Neural progenitor cell (in vitro differentiated cells): Measurements from ENCODE around the gene PUM1. TPM values are rescaled to one million over a fixed set of nuclear protein-coding genes. Genes with fewer than 3 reads are reported as not detected.

Source experiments
- DNase-seq: peaks from one replicate; pipeline ENCODE4 v3.0.0-alpha.2; 2016; ENCODE audit warnings: low spot score
- H2AFZ ChIP-seq: fragments of 200-600 bp; sonication (generic); replicated peaks from 2 replicates; pipeline ENCODE4 v1.6.1; 2016; ENCODE audit warnings: antibody characterized with exemption
- H3F3A ChIP-seq: fragments of 200-600 bp; sonication (generic); 2 replicates; pipeline ENCODE4 v1.6.1; 2016; ENCODE audit warnings: antibody characterized with exemption, low read depth
- H3K27ac ChIP-seq: fragments of 200-600 bp; sonication (generic); 2 replicates; pipeline ENCODE4 v1.5.1; 2016; ENCODE audit warnings: mild to moderate bottlenecking
- H3K27me3 ChIP-seq: fragments of 200-600 bp; sonication (generic); 2 replicates; pipeline ENCODE4 v1.6.1; 2016; ENCODE audit warnings: mild to moderate bottlenecking, moderate library complexity
- H3K36me3 ChIP-seq: fragments of 200-600 bp; sonication (generic); 2 replicates; pipeline ENCODE4 v1.5.1; 2016
- H3K4me1 ChIP-seq: fragments of 200-600 bp; sonication (generic); 2 replicates; pipeline ENCODE4 v1.6.1; 2016; ENCODE audit warnings: mixed run types
- H3K4me2 ChIP-seq: fragments of 200-600 bp; sonication (generic); 2 replicates; pipeline ENCODE4 v1.6.1; 2016
- H3K4me3 ChIP-seq: fragments of 200-600 bp; sonication (generic); 2 replicates; pipeline ENCODE4 v1.5.1; 2016
- H3K79me2 ChIP-seq: fragments of 200-600 bp; sonication (generic); 2 replicates; pipeline ENCODE4 v1.6.1; 2016; ENCODE audit warnings: low read depth
- H3K9ac ChIP-seq: fragments of 200-600 bp; sonication (generic); 2 replicates; pipeline ENCODE4 v1.6.1; 2016
- H3K9me3 ChIP-seq: fragments of 200-600 bp; sonication (generic); 2 replicates; pipeline ENCODE4 v1.5.1; 2016; ENCODE audit warnings: low read depth
- H4K20me1 ChIP-seq: fragments of 200-600 bp; sonication (generic); 2 replicates; pipeline ENCODE4 v1.6.1; 2016; ENCODE audit warnings: low read depth
- H3K27ac Mint-ChIP-seq: 3 replicates; pipeline ENCODE4 v1.8.0; 2021; ENCODE audit warnings: mixed read lengths
- H3K27me3 Mint-ChIP-seq: 2 replicates; pipeline ENCODE4 v1.8.0; 2022; ENCODE audit warnings: low read depth, mild to moderate bottlenecking, inconsistent platforms, moderate library complexity, mixed read lengths; ENCODE audit not compliant: insufficient read depth
- H3K36me3 Mint-ChIP-seq: 3 replicates; pipeline ENCODE4 v1.8.0; 2021; ENCODE audit warnings: mixed read lengths
- H3K4me1 Mint-ChIP-seq: 3 replicates; pipeline ENCODE4 v1.8.0; 2021; ENCODE audit warnings: mixed read lengths
- H3K4me3 Mint-ChIP-seq: 3 replicates; pipeline ENCODE4 v1.8.0; 2021; ENCODE audit warnings: mild to moderate bottlenecking, moderate library complexity, mixed read lengths
- H3K9me3 Mint-ChIP-seq: 3 replicates; pipeline ENCODE4 v1.8.0; 2020; ENCODE audit warnings: mixed read lengths
- EZH2 ChIP-seq: fragments of 200-600 bp; sonication (generic); IDR thresholded peaks from 2 replicates; pipeline ENCODE4 v1.6.1; 2017; ENCODE audit warnings: antibody characterized with exemption, mild to moderate bottlenecking, moderate library complexity
- EZH2phosphoT487 ChIP-seq: fragments of 200-600 bp; sonication (generic); IDR thresholded peaks from 2 replicates; pipeline ENCODE4 v1.6.1; 2017; ENCODE audit warnings: antibody characterized with exemption
- total RNA-seq: library from RNA; depleted of rRNA; stranded (reverse); fragments of >200 nt; gene quantifications from 2 replicates; pipeline ENCODE4 v1.2.3, GENCODE V29; 2015; ENCODE audit warnings: low replicate concordance
- TF ChIP-seq, protein P1 (sequence below): fragments of 200-600 bp; sonication (generic); IDR thresholded peaks from 2 replicates; pipeline ENCODE4 v1.5.1; 2017; ENCODE audit warnings: antibody characterized with exemption, mild to moderate bottlenecking

Gene PUM1
- total RNA-seq, 1 donor from 2014 or later = 130 TPM

DNA sequence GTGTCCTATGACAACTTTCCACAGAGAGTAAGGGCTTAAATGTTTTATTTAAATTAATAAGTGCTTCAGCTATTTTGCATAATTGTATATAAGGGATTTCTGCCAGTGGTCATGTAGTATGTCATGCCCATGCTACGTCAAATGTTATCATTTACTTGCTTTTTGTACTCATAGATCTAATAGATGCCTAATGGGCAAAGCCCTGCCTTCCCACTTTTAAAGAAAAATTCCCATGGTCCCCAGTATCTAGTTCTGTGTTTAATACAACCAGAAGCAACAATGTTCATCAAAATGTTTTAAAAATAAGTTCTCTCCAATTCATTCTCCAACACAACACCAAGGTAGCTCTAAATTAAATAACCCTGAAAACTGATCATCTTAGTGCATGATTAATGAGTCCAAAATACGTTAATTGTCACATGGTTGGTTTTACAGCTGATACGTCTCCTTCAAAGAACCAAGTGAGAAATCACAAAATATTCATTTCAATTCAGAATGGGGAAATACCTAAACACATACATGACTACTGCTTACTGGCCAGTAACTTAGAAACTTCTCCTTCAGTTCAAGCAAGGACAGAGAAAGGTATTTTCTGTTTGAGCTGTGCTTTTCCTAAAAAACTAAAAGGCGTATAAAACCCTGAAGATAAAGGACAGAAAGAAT is 107.8 kb downstream of the PUM1 start:
- Histone ChIP-seq H3K4me1 (no peaks in the 10 kb centered on the region), H3K27ac (no peak overlapping the region), H3F3A (peaks cover 11% of the 10 kb centered on the region), H3K9me3 (no peaks in the 10 kb centered on the region), H3K27me3 (no peaks in the 10 kb centered on the region), H3K9ac (no peak overlapping the region), H3K4me2 (no peak overlapping the region), H3K79me2 (peaks cover 98% of the 10 kb centered on the region), H4K20me1 (peaks cover 85% of the 10 kb centered on the region), H2AFZ (no peak overlapping the region), H3K4me3 (no peak overlapping the region), H3K36me3 (peaks cover 30% of the 10 kb centered on the region)
- Mint-ChIP-seq H3K36me3 (peaks cover 52% of the 10 kb centered on the region), H3K9me3 (no peaks in the 10 kb centered on the region), H3K27ac (no peak overlapping the region), H3K4me3 (no peak overlapping the region), H3K27me3 (peaks cover 2% of the 10 kb centered on the region), H3K4me1 (no peaks in the 10 kb centered on the region)
- DNase-seq = no peak
- TF ChIP-seq, protein P1, sequence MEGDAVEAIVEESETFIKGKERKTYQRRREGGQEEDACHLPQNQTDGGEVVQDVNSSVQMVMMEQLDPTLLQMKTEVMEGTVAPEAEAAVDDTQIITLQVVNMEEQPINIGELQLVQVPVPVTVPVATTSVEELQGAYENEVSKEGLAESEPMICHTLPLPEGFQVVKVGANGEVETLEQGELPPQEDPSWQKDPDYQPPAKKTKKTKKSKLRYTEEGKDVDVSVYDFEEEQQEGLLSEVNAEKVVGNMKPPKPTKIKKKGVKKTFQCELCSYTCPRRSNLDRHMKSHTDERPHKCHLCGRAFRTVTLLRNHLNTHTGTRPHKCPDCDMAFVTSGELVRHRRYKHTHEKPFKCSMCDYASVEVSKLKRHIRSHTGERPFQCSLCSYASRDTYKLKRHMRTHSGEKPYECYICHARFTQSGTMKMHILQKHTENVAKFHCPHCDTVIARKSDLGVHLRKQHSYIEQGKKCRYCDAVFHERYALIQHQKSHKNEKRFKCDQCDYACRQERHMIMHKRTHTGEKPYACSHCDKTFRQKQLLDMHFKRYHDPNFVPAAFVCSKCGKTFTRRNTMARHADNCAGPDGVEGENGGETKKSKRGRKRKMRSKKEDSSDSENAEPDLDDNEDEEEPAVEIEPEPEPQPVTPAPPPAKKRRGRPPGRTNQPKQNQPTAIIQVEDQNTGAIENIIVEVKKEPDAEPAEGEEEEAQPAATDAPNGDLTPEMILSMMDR = no peak

DNA sequence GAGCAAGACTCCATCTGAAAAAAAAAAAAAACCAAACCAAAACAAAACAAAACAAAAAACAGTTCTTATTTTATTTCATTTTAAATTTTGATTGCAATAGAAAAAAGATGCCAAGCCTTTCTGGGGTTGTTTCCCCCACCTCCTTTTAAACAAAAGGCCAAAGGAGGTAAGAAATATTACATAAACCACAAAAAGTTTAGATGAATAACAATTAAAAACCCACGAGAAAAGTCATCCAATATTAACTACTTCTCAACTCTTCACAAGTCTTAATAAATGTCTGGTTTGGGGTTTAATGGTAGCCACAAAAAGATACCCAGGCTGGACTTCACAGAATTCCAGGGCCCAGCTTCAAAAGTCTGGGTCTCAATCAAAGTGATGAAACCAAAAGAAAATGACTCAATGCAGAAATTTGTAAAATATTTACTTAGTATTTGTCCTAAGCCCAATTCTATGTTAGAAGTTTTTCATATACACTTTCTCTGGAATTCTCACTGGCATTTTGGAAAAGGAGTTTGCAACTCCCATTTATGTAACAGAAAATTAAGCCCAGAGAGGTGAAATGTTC is 110.0 kb downstream of the PUM1 start:
- H3K27me3 ChIP-seq = no peaks in the 10 kb centered on the region
- no peak overlapping the region for H3K4me3 ChIP-seq
- H3K9ac ChIP-seq = no peak overlapping the region
- no peak overlapping the region for H2AFZ ChIP-seq
- H3K79me2 ChIP-seq = peaks cover 96% of the 10 kb centered on the region
- peaks cover 35% of the 10 kb centered on the region for H3K36me3 ChIP-seq
- TF ChIP-seq EZH2phosphoT487 = no peak
- no peak for TF ChIP-seq EZH2
- TF ChIP-seq, protein P1 = no peak
- no peaks in the 10 kb centered on the region for H3K4me1 ChIP-seq
- H4K20me1 ChIP-seq = peaks cover 92% of the 10 kb centered on the region
- H3K9me3 ChIP-seq = no peaks in the 10 kb centered on the region
- H3K4me2 ChIP-seq = no peak overlapping the region
- Mint-ChIP-seq H3K36me3 (peaks cover 53% of the 10 kb centered on the region), H3K9me3 (no peaks in the 10 kb centered on the region), H3K27ac (no peak overlapping the region), H3K27me3 (peaks cover 2% of the 10 kb centered on the region), H3K4me3 (no peak overlapping the region), H3K4me1 (peaks cover 5% of the 10 kb centered on the region)
- no peak overlapping the region for H3K27ac ChIP-seq
- DNase-seq = no peak
- H3F3A ChIP-seq = peaks cover 13% of the 10 kb centered on the region

DNA sequence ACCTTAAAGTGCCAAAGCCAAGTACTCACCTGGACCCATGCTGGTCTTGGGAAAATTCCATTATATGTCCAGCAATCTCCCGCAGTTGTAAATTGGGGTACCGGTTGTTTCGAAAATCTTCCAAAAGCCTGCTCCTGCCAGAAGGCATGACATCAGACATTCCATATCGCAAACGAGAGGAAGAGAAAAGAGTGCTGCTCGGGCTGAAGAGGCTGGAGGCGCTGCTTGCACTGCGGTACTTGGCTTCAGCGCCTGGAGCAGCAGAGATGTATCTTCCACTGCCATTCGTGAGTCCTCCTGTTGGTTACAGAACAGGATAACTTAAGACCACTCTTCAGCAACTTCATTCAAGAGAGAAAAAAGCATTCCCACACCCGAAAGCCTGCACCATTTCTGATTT is 111.8 kb downstream of the PUM1 start:
- no peak overlapping the region for H3K4me3 Mint-ChIP-seq
- peaks cover 35% of the 10 kb centered on the region for H3K36me3 ChIP-seq

More for the DNA sequence above, 111.8 kb downstream of the PUM1 start:
- Histone ChIP-seq H2AFZ (no peak overlapping the region), H3K9me3 (no peaks in the 10 kb centered on the region), H3K27me3 (no peaks in the 10 kb centered on the region), H3K4me3 (no peak overlapping the region), H3F3A (peaks cover 7% of the 10 kb centered on the region), H3K27ac (no peak overlapping the region), H3K4me2 (no peak overlapping the region), H3K79me2 (peaks cover 87% of the 10 kb centered on the region), H4K20me1 (peaks cover 84% of the 10 kb centered on the region), H3K4me1 (no peaks in the 10 kb centered on the region), H3K9ac (no peak overlapping the region)
- peaks cover 50% of the 10 kb centered on the region for H3K36me3 Mint-ChIP-seq
- H3K27ac Mint-ChIP-seq = no peak overlapping the region
- DNase-seq = no peak
- H3K4me1 Mint-ChIP-seq = peaks cover 5% of the 10 kb centered on the region
- H3K9me3 Mint-ChIP-seq = no peaks in the 10 kb centered on the region
- TF ChIP-seq, protein P1 = no peak
- no peak for TF ChIP-seq EZH2phosphoT487
- TF ChIP-seq EZH2 = no peak
- peaks cover 2% of the 10 kb centered on the region for H3K27me3 Mint-ChIP-seq
